ENCODE data around the gene SYNE4. TPM values are rescaled to one million over a fixed set of nuclear protein-coding genes. Genes with fewer than 3 reads are reported as not detected.

Gene SYNE4
- total RNA-seq, 2 experiments from 2014 or later: 1.1 to 2.1 TPM

- peak; percentile 30 for DNase-seq
- Mint-ChIP-seq H3K9me3 (no peaks in the 10 kb centered on the region), H3K36me3 (ENCODE audit: low read depth) (peaks cover 4% of the 10 kb centered on the region), H3K4me1 (ENCODE audit: low read depth) (peaks cover 29% of the 10 kb centered on the region), H3K27me3 (ENCODE audit: low read depth) (no peaks in the 10 kb centered on the region), H3K27ac (peak overlapping the region; percentile 18), H3K4me3 (peak overlapping the region; percentile 97)
- CTCF ChIA-PET: interaction anchor here (0.8 to 1.6 kb wide), 7 partner anchors 17 to 133 kb away, joined by 3 to 5 read pairs (median 4); partner anchors contain the start of gene THAP8
- intact Hi-C loops (cut with micrococcal nuclease): loop anchor here (2.0 kb wide), 1 partner anchor 121 kb away; the partner anchor contains the start of genes POLR2I and TBCB
These were observed 14.6 kb downstream of the SYNE4 start for GRCh38 chr19:35993923-35994598.

- Mint-ChIP-seq H3K4me3 (no peak overlapping the region), H3K9me3 (no peaks in the 10 kb centered on the region), H3K4me1 (ENCODE audit: low read depth) (peaks cover 26% of the 10 kb centered on the region), H3K27ac (no peak overlapping the region), H3K27me3 (ENCODE audit: low read depth) (peaks cover 3% of the 10 kb centered on the region), H3K36me3 (ENCODE audit: low read depth) (peaks cover 5% of the 10 kb centered on the region)
- intact Hi-C loops (cut with micrococcal nuclease): no loop called here
- CTCF ChIA-PET: interaction anchor here (1.2 to 1.6 kb wide), 6 partner anchors 18 to 134 kb away, joined by 3 to 5 read pairs (median 4); no protein-coding TSS in a partner anchor
- DNase-seq: no peak
These were observed 15.5 kb downstream of the SYNE4 start for GRCh38 chr19:35992907-35993765.

GRCh38 chr19:35991731-35992450 is 16.7 kb downstream of the SYNE4 start:
- H3K27me3 Mint-ChIP-seq (ENCODE audit: low read depth): peaks cover 8% of the 10 kb centered on the region
- intact Hi-C loops (cut with micrococcal nuclease): no loop called here

DNA sequence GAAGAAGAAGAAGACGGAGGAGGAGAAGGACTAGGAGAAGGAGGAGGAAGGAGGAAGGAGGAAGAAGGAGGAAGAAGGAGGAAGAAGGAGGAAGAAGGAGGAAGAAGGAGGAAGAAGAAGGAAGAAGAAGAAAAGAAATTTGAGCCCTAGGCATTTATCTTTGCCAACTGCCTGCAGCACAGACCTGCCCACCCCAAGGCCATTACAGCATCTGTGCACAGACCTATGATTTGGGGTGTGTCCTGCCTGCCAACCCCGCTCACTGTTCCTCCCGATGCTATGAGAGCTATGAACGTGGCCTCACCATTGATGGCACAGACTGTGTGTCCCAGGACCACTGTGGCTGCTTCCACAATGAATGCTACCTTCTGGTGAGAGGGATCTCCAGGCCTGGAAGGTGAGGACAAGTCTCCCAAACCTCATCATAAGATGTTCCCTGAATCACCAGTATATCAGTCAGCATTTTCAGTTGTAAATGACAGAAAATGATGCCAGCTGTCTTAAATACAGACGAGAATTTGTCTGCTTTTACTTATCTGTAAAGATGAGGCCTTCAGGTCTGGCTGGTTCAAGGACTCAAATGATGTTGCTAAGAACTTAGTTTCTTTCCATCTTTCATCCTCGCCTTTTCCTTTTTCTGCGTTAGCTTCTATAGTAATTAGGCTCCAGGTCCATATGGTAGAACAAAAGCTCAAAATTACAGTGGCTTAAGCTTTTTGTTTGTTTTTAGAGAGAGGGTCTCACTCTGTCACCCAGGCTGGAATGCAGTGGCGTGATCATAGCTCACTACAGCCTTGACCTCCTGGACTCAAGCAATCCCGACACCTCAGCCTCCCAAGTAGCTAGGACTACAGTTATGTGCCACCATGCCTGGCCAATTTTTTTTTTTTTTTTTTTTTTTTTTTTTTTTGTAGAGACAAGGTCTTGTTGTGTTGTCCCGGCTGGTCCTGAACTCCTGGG is 17.6 kb downstream of the SYNE4 start:
- CTCF ChIA-PET: no interaction called here
- H3K36me3 Mint-ChIP-seq (ENCODE audit: low read depth): peaks cover 1% of the 10 kb centered on the region

More at GRCh38 chr19:35991731-35992450, 16.7 kb downstream of the SYNE4 start:
- CTCF ChIA-PET: no interaction called here
- Mint-ChIP-seq H3K4me3 (no peak overlapping the region), H3K9me3 (no peaks in the 10 kb centered on the region), H3K27ac (no peak overlapping the region), H3K4me1 (ENCODE audit: low read depth) (peaks cover 19% of the 10 kb centered on the region), H3K36me3 (ENCODE audit: low read depth) (peaks cover 3% of the 10 kb centered on the region)
- no peak for DNase-seq

GRCh38 chr19:35990156-35990555 is 18.5 kb downstream of the SYNE4 start:
- no peak for DNase-seq
- Mint-ChIP-seq H3K36me3 (ENCODE audit: low read depth) (peaks cover 1% of the 10 kb centered on the region), H3K4me3 (no peak overlapping the region), H3K9me3 (no peaks in the 10 kb centered on the region), H3K27me3 (ENCODE audit: low read depth) (peaks cover 24% of the 10 kb centered on the region), H3K27ac (no peak overlapping the region), H3K4me1 (ENCODE audit: low read depth) (peaks cover 10% of the 10 kb centered on the region)
- CTCF ChIA-PET: no interaction called here
- intact Hi-C loops (cut with micrococcal nuclease): no loop called here

More for the DNA sequence above, 17.6 kb downstream of the SYNE4 start:
- Mint-ChIP-seq H3K9me3 (no peaks in the 10 kb centered on the region), H3K4me3 (no peak overlapping the region), H3K4me1 (ENCODE audit: low read depth) (peaks cover 15% of the 10 kb centered on the region), H3K27me3 (ENCODE audit: low read depth) (peaks cover 15% of the 10 kb centered on the region), H3K27ac (no peak overlapping the region)
- no peak for DNase-seq
- intact Hi-C loops (cut with micrococcal nuclease): no loop called here

DNA sequence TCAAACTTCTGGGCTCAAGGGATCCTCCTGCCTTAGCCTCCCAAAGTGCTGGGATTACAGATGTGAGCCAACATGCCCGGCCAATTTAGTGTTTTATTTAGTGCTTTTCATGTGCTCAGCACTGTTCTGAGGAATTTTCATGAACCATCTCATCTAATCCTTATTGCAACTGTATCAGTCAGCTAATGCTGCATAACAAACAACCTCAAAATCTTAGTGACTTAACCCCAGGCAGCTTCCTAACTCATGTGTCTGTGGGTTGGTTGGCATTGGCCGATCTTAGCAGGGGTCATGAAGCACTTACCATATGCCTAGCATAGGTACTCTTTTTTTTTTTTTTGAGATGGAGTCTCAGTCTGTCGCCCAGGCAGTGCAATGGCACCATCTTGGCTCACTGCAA is 19.8 kb downstream of the SYNE4 start:
- H3K27ac Mint-ChIP-seq: no peak overlapping the region
- H3K4me3 Mint-ChIP-seq: no peak overlapping the region

DNA sequence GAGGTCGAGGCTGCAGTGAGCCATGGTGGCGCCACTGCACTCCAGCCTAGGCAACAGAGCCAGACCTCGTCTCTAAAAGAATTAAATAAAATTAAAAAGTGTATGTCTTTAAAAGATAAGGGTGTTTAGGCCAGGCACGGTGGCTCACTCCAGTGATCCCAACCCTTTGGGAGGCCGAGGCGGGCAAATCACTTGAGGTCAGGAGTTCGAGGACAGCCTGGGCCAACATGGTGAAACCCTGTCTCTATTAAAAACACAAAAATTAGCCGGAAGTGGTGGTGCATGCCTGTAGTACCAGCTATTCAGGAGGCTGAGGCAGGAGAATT is 21.1 kb downstream of the SYNE4 start:
- CTCF ChIA-PET: no interaction called here
- H3K4me3 Mint-ChIP-seq: peak overlapping the region; percentile 76

More for the DNA sequence above, 19.8 kb downstream of the SYNE4 start:
- Mint-ChIP-seq H3K9me3 (no peaks in the 10 kb centered on the region), H3K36me3 (ENCODE audit: low read depth) (peaks cover 1% of the 10 kb centered on the region), H3K4me1 (ENCODE audit: low read depth) (peaks cover 5% of the 10 kb centered on the region), H3K27me3 (ENCODE audit: low read depth) (peaks cover 36% of the 10 kb centered on the region)
- CTCF ChIA-PET: no interaction called here
- intact Hi-C loops (cut with micrococcal nuclease): no loop called here
- no peak for DNase-seq

GRCh38 chr19:35986664-35987570 is 21.7 kb downstream of the SYNE4 start:
- CTCF ChIA-PET: no interaction called here
- intact Hi-C loops (cut with micrococcal nuclease): loop anchor here (2.0 kb wide), 1 partner anchor 34 kb away; no protein-coding TSS in a partner anchor

More for the DNA sequence above, 21.1 kb downstream of the SYNE4 start:
- peaks cover 5% of the 10 kb centered on the region for H3K4me1 Mint-ChIP-seq (ENCODE audit: low read depth)
- H3K27me3 Mint-ChIP-seq (ENCODE audit: low read depth): peaks cover 40% of the 10 kb centered on the region
- no peak for DNase-seq
- intact Hi-C loops (cut with micrococcal nuclease): loop anchor here (2.0 kb wide), 1 partner anchor 35 kb away; no protein-coding TSS in a partner anchor
- H3K27ac Mint-ChIP-seq: no peak overlapping the region
- H3K36me3 Mint-ChIP-seq (ENCODE audit: low read depth): peaks cover 1% of the 10 kb centered on the region
- no peaks in the 10 kb centered on the region for H3K9me3 Mint-ChIP-seq

GRCh38 chr19:35986111-35986510 is 22.5 kb downstream of the SYNE4 start:
- CTCF ChIA-PET: no interaction called here
- peaks cover 1% of the 10 kb centered on the region for H3K36me3 Mint-ChIP-seq (ENCODE audit: low read depth)
- peak overlapping the region; percentile 11 for H3K4me3 Mint-ChIP-seq
- H3K27ac Mint-ChIP-seq: no peak overlapping the region
- H3K4me1 Mint-ChIP-seq (ENCODE audit: low read depth): peaks cover 5% of the 10 kb centered on the region
- H3K9me3 Mint-ChIP-seq: no peaks in the 10 kb centered on the region
- intact Hi-C loops (cut with micrococcal nuclease): loop anchor here (2.0 kb wide), 1 partner anchor 33 kb away; no protein-coding TSS in a partner anchor
- H3K27me3 Mint-ChIP-seq (ENCODE audit: low read depth): peaks cover 40% of the 10 kb centered on the region
- no peak for DNase-seq

More at GRCh38 chr19:35986664-35987570, 21.7 kb downstream of the SYNE4 start:
- DNase-seq: peak; percentile 39
- H3K4me3 Mint-ChIP-seq: peak overlapping the region; percentile 76
- H3K27ac Mint-ChIP-seq: no peak overlapping the region
- peaks cover 40% of the 10 kb centered on the region for H3K27me3 Mint-ChIP-seq (ENCODE audit: low read depth)
- H3K36me3 Mint-ChIP-seq (ENCODE audit: low read depth): peaks cover 1% of the 10 kb centered on the region
- H3K4me1 Mint-ChIP-seq (ENCODE audit: low read depth): peaks cover 5% of the 10 kb centered on the region
- no peaks in the 10 kb centered on the region for H3K9me3 Mint-ChIP-seq

DNA sequence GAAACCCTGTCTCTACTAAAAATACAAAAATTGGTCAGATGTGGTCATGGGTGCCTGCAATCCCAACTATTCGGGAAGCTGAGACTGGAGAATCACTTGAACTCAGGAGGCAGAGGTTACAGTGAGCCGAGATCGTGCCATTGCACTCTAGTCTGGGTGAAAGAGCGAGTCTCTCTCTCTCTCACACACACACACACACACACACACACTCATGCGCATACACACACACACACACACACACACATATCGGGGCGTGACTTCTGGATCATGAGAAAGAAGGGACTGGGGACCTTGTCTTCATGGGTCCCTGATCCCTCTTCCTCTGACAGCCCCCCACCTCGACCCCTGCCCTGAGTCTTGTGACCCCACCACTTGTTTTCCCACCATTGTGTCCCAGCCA is 25.4 kb downstream of the SYNE4 start:
- H3K4me1 Mint-ChIP-seq (ENCODE audit: low read depth): peaks cover 5% of the 10 kb centered on the region
- intact Hi-C loops (cut with micrococcal nuclease): no loop called here
- no peak overlapping the region for H3K4me3 Mint-ChIP-seq
- H3K36me3 Mint-ChIP-seq (ENCODE audit: low read depth): no peaks in the 10 kb centered on the region
- H3K27ac Mint-ChIP-seq: no peak overlapping the region
- peaks cover 42% of the 10 kb centered on the region for H3K27me3 Mint-ChIP-seq (ENCODE audit: low read depth)
- CTCF ChIA-PET: interaction anchor here (0.6 kb wide), 1 partner anchor 13 kb away, joined by 3 read pairs; no protein-coding TSS in a partner anchor
- H3K9me3 Mint-ChIP-seq: no peaks in the 10 kb centered on the region
- no peak for DNase-seq
